A673 (cell line): ENCODE measurements around the gene MSI2.

Experiments
- CTCF ChIP-seq: fragments of 300-800, 200-600 bp; sonication (generic); conservative IDR thresholded peaks from 2 replicates; pipeline ENCODE4 v1.5.1; 2017; ENCODE audit warnings: low read depth, mild to moderate bottlenecking, antibody characterized with exemption, low read length, moderate library complexity, mixed read lengths
- EZH2 ChIP-seq: fragments of 200-600 bp; sonication (generic); IDR thresholded peaks from 2 replicates; pipeline ENCODE4 v1.6.1; 2017; ENCODE audit warnings: borderline replicate concordance, low read depth, mild to moderate bottlenecking, mixed read lengths, antibody characterized with exemption, low read length; ENCODE audit not compliant: poor library complexity, severe bottlenecking

- no peak for TF ChIP-seq CTCF
- TF ChIP-seq EZH2: no peak
These were observed 234.0 kb downstream of the MSI2 start for GRCh38 chr17:57490111-57490845.
